Measurements from ENCODE around the gene GSN. TPM values are rescaled to one million over a fixed set of nuclear protein-coding genes. Genes with fewer than 3 reads are reported as not detected.

The GSN gene
- total RNA-seq, 1 donor from 2014 or later = 758 TPM

- H3K27me3 ChIP-seq (ENCODE audit: low read depth) = no peaks in the 10 kb centered on the region
- TF ChIP-seq, protein P1, sequence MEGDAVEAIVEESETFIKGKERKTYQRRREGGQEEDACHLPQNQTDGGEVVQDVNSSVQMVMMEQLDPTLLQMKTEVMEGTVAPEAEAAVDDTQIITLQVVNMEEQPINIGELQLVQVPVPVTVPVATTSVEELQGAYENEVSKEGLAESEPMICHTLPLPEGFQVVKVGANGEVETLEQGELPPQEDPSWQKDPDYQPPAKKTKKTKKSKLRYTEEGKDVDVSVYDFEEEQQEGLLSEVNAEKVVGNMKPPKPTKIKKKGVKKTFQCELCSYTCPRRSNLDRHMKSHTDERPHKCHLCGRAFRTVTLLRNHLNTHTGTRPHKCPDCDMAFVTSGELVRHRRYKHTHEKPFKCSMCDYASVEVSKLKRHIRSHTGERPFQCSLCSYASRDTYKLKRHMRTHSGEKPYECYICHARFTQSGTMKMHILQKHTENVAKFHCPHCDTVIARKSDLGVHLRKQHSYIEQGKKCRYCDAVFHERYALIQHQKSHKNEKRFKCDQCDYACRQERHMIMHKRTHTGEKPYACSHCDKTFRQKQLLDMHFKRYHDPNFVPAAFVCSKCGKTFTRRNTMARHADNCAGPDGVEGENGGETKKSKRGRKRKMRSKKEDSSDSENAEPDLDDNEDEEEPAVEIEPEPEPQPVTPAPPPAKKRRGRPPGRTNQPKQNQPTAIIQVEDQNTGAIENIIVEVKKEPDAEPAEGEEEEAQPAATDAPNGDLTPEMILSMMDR (IDR thresholded peaks at IDR 0.05; ENCODE audit: borderline replicate concordance) = peak; percentile 77
- no peaks in the 10 kb centered on the region for H3K36me3 ChIP-seq
- no peak for DNase-seq
- H3K27ac ChIP-seq (replicated peaks) = no peak overlapping the region
- H3K4me1 ChIP-seq = no peaks in the 10 kb centered on the region
- intact Hi-C loops (cut with micrococcal nuclease) = loop anchor here (5.0 kb wide), 1 partner anchor 45 kb away; the partner anchor contains the start of gene GSN
- H3K4me3 ChIP-seq = no peak overlapping the region
- H3K9me3 ChIP-seq (replicated peaks) = no peaks in the 10 kb centered on the region
These were observed 45.3 kb upstream of the GSN start for GRCh38 chr9:121222524-121223171.

- TF ChIP-seq, protein P1 (IDR thresholded peaks at IDR 0.05; ENCODE audit: borderline replicate concordance) = no peak
- H3K36me3 ChIP-seq = no peaks in the 10 kb centered on the region
These were observed 42.7 kb upstream of the GSN start for GRCh38 chr9:121225240-121225639.

DNA sequence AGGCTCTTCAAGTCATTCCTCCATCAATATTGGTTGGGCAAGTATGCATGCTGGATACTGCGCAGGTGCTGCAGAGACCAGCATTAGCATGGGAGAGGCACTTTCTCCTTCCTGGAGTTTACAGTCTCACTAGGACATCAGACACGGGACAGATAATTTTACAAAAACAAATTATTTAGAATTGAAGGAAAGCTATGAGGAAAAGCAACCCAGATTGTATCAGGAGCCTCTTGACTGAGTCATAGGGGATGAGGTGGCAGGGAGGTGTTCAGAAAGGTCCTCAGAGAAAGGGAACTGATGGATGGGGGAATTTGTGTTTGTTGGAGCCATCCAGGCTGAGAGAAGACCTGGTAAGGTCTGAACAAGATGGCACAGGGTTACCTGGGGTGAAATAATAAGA lies 41.8 kb upstream of the GSN start:
- H3K9me3 ChIP-seq (replicated peaks) = no peaks in the 10 kb centered on the region
- no peak overlapping the region for H3K4me3 ChIP-seq
- H3K36me3 ChIP-seq = no peaks in the 10 kb centered on the region
- H3K27me3 ChIP-seq (ENCODE audit: low read depth) = no peaks in the 10 kb centered on the region
- no peak overlapping the region for H3K27ac ChIP-seq (replicated peaks)
- TF ChIP-seq, protein P1 (IDR thresholded peaks at IDR 0.05; ENCODE audit: borderline replicate concordance) = no peak
- no peak for DNase-seq
- intact Hi-C loops (cut with micrococcal nuclease) = no loop called here
- no peaks in the 10 kb centered on the region for H3K4me1 ChIP-seq

More at GRCh38 chr9:121225240-121225639, 42.7 kb upstream of the GSN start:
- DNase-seq = no peak
- no peaks in the 10 kb centered on the region for H3K4me1 ChIP-seq
- no peaks in the 10 kb centered on the region for H3K27me3 ChIP-seq (ENCODE audit: low read depth)
- no peak overlapping the region for H3K4me3 ChIP-seq
- no peak overlapping the region for H3K27ac ChIP-seq (replicated peaks)
- intact Hi-C loops (cut with micrococcal nuclease) = no loop called here
- no peaks in the 10 kb centered on the region for H3K9me3 ChIP-seq (replicated peaks)

DNA sequence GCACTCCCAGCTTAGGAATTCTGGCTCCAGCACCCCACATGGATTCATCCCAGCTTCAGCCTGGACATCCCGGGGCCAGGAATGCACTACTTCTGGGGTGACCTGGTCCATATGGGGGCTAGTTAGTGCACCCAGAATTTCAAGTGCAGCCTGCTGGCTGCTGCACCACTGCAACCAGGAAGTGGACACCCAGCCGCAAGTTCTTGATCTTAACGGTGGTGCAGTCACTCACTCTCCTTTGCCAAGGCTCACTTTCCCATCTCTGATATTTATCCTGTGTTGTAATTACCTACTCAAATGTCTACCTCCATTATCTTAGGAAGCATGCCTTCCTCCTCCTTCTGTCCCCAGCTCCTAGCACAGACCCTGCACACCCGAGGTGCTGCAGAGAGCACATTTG lies 40.1 kb upstream of the GSN start:
- Histone ChIP-seq H3K36me3 (no peaks in the 10 kb centered on the region), H3K27ac (replicated peaks) (no peak overlapping the region), H3K4me1 (no peaks in the 10 kb centered on the region), H3K9me3 (replicated peaks) (no peaks in the 10 kb centered on the region), H3K4me3 (no peak overlapping the region), H3K27me3 (ENCODE audit: low read depth) (no peaks in the 10 kb centered on the region)
- intact Hi-C loops (cut with micrococcal nuclease) = no loop called here
- DNase-seq = no peak
- TF ChIP-seq, protein P1 (IDR thresholded peaks at IDR 0.05; ENCODE audit: borderline replicate concordance) = no peak

DNA sequence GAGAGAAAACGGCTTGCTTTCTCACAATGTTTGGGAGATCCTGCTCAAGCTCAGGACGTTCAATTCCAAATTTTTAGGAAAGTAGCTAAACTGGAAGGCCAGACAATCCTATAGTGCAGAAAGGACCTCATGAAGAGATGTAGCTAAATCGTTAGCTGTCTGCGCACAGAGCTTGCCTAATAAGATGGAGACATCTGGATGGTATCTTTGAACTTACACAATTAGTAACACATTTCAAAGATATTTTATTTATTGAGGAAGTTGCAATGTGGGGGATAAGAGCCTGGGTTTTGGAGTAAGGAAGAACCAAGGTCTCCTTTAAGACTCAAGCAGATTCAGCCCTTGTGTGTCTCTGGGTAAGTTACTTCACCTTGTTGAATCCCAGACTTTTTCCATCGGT lies 37.7 kb upstream of the GSN start:
- Histone ChIP-seq H3K27ac (replicated peaks) (no peak overlapping the region), H3K27me3 (ENCODE audit: low read depth) (no peaks in the 10 kb centered on the region), H3K4me1 (no peaks in the 10 kb centered on the region), H3K36me3 (no peaks in the 10 kb centered on the region), H3K9me3 (replicated peaks) (no peaks in the 10 kb centered on the region), H3K4me3 (no peak overlapping the region)
- no peak for DNase-seq
- TF ChIP-seq, protein P1 (IDR thresholded peaks at IDR 0.05; ENCODE audit: borderline replicate concordance) = no peak
- intact Hi-C loops (cut with micrococcal nuclease) = no loop called here
